MM.1S (cell line): ENCODE results near the gene NDFIP2.
"Not testable (repeated sequence)": the region's sequence is repeated elsewhere in the genome, so short reads cannot be mapped to it uniquely, and the experiment has no call there.

Experiments
- DNase-seq: peaks from one replicate; pipeline ENCODE4 v3.0.0-alpha.2; 2015
- H2AFZ ChIP-seq: fragments of 300-600 bp; sonication (generic); 2 replicates; pipeline ENCODE4 v1.6.0; 2016; ENCODE audit warnings: antibody characterized with exemption, low read length
- H3F3A ChIP-seq: fragments of 300-600 bp; sonication (generic); 2 replicates; pipeline ENCODE4 v1.6.1; 2016; ENCODE audit warnings: mild to moderate bottlenecking, antibody characterized with exemption, low read length, moderate library complexity, mixed read lengths; ENCODE audit not compliant: insufficient read depth
- H3K27ac ChIP-seq: fragments of 300-600 bp; sonication (generic); 2 replicates; pipeline ENCODE4 v1.5.1; 2016; ENCODE audit warnings: mild to moderate bottlenecking, low read length
- H3K27me3 ChIP-seq: fragments of 300-600 bp; sonication (generic); replicated peaks from 2 replicates; pipeline ENCODE4 v1.6.0; 2016; ENCODE audit warnings: low read length; ENCODE audit not compliant: insufficient read depth
- H3K36me3 ChIP-seq: fragments of 300-600 bp; sonication (generic); replicated peaks from 2 replicates; pipeline ENCODE4 v1.6.1; 2016; ENCODE audit warnings: mild to moderate bottlenecking, low read length, mixed read lengths; ENCODE audit not compliant: insufficient read depth
- H3K4me1 ChIP-seq: fragments of 300-600 bp; sonication (generic); 2 replicates; pipeline ENCODE4 v1.6.1; 2016; ENCODE audit warnings: low read length, mixed read lengths
- H3K4me2 ChIP-seq: fragments of 300-600 bp; sonication (generic); 2 replicates; pipeline ENCODE4 v1.6.0; 2016; ENCODE audit warnings: low read depth, low read length
- H3K4me3 ChIP-seq: fragments of 300-600 bp; sonication (generic); 2 replicates; pipeline ENCODE4 v1.5.1; 2016; ENCODE audit warnings: low read length, mixed read lengths
- H3K79me2 ChIP-seq: fragments of 300-600 bp; sonication (generic); 2 replicates; pipeline ENCODE4 v1.6.1; 2016; ENCODE audit warnings: mixed run types, low read length, mixed read lengths
- H3K9ac ChIP-seq: fragments of 300-600 bp; sonication (generic); 2 replicates; pipeline ENCODE4 v1.6.1; 2016; ENCODE audit warnings: low read length, mixed read lengths
- H3K9me2 ChIP-seq: fragments of 300-600 bp; sonication (generic); replicated peaks from 2 replicates; pipeline ENCODE4 v1.6.1; 2016; ENCODE audit warnings: mild to moderate bottlenecking, low read length, mixed read lengths; ENCODE audit not compliant: insufficient read depth
- H3K9me3 ChIP-seq: fragments of 300-600 bp; sonication (generic); replicated peaks from 2 replicates; pipeline ENCODE4 v1.6.1; 2016; ENCODE audit warnings: mild to moderate bottlenecking, low read length, mixed read lengths; ENCODE audit not compliant: insufficient read depth
- H4K20me1 ChIP-seq: fragments of 300-600 bp; sonication (generic); 2 replicates; pipeline ENCODE4 v1.6.1; 2016; ENCODE audit warnings: mild to moderate bottlenecking, low read length, moderate library complexity, mixed read lengths; ENCODE audit not compliant: insufficient read depth
- EZH2 ChIP-seq: fragments of 300-600 bp; sonication (generic); optimal IDR thresholded peaks from 2 replicates; pipeline ENCODE3; 2017; ENCODE audit warnings: low read depth, mild to moderate bottlenecking, antibody characterized with exemption, low read length, mixed read lengths
- EZH2phosphoT487 ChIP-seq: fragments of 300-600 bp; sonication (generic); IDR thresholded peaks from 2 replicates; pipeline ENCODE4 v1.6.1; 2018; ENCODE audit warnings: antibody characterized with exemption, low read length
- TF ChIP-seq, protein P1 (sequence below): fragments of 300-600 bp; sonication (generic); IDR thresholded peaks from 2 replicates; pipeline ENCODE4 v1.5.1; 2016; ENCODE audit warnings: antibody characterized with exemption, low read length, mixed read lengths

Gene NDFIP2

GRCh38 chr13:79571147-79571546 lies 90.2 kb downstream of the NDFIP2 start:
- Histone ChIP-seq H3K4me1 (0 out of 2 replicates have a peak, but pooled peaks cover 4% of the 10 kb centered on the region), H3K79me2 (no peaks in the 10 kb centered on the region), H3K36me3 (no peaks in the 10 kb centered on the region), H2AFZ (no peak overlapping the region), H3K4me2 (no peak overlapping the region), H3K9me2 (no peaks in the 10 kb centered on the region), H3K9ac (no peak overlapping the region), H3K27ac (no peak overlapping the region), H3F3A (no peaks in the 10 kb centered on the region), H3K4me3 (no peak overlapping the region), H4K20me1 (no peaks in the 10 kb centered on the region), H3K27me3 (no peaks in the 10 kb centered on the region), H3K9me3 (no peaks in the 10 kb centered on the region)
- no peak for DNase-seq
- TF ChIP-seq, protein P1, sequence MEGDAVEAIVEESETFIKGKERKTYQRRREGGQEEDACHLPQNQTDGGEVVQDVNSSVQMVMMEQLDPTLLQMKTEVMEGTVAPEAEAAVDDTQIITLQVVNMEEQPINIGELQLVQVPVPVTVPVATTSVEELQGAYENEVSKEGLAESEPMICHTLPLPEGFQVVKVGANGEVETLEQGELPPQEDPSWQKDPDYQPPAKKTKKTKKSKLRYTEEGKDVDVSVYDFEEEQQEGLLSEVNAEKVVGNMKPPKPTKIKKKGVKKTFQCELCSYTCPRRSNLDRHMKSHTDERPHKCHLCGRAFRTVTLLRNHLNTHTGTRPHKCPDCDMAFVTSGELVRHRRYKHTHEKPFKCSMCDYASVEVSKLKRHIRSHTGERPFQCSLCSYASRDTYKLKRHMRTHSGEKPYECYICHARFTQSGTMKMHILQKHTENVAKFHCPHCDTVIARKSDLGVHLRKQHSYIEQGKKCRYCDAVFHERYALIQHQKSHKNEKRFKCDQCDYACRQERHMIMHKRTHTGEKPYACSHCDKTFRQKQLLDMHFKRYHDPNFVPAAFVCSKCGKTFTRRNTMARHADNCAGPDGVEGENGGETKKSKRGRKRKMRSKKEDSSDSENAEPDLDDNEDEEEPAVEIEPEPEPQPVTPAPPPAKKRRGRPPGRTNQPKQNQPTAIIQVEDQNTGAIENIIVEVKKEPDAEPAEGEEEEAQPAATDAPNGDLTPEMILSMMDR = no peak
- TF ChIP-seq EZH2 (no peak), EZH2phosphoT487 (no peak)

DNA sequence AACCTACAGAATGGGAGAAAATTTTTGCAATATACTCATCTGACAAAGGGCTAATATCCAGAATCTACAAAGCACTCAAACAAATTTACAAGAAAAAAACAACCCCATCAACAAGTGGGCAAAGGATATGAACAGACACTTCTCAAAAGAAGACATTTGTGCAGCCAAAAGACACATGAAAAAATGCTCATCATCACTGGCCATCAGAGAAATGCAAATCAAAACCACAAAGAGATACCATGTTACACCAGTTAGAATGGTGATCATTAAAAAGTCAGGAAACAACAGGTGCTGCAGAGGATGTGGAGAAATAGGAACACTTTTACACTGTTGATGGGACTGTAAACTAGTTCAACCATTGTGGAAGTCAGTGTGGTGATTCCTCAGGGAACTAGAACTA lies 92.9 kb downstream of the NDFIP2 start:
- H3K36me3 ChIP-seq, H3K27me3 ChIP-seq, H3K9me3 ChIP-seq, H3K9ac ChIP-seq, DNase-seq, H3K79me2 ChIP-seq, H3K4me3 ChIP-seq, H3F3A ChIP-seq, H3K9me2 ChIP-seq, H4K20me1 ChIP-seq, H3K27ac ChIP-seq, H3K4me1 ChIP-seq, H3K4me2 ChIP-seq, H2AFZ ChIP-seq: not testable (repeated sequence)

- H3K9me2 ChIP-seq = no peaks in the 10 kb centered on the region
- no peak overlapping the region for H3K4me3 ChIP-seq
- no peaks in the 10 kb centered on the region for H3K79me2 ChIP-seq
- no peaks in the 10 kb centered on the region for H3K36me3 ChIP-seq
- no peaks in the 10 kb centered on the region for H3K4me1 ChIP-seq
- DNase-seq = no peak
- TF ChIP-seq, protein P1 = no peak
- TF ChIP-seq EZH2 (no peak), EZH2phosphoT487 (no peak)
- no peak overlapping the region for H2AFZ ChIP-seq
- no peaks in the 10 kb centered on the region for H3K27me3 ChIP-seq
- H3K27ac ChIP-seq = no peak overlapping the region
- no peaks in the 10 kb centered on the region for H4K20me1 ChIP-seq
- no peak overlapping the region for H3K4me2 ChIP-seq
- H3F3A ChIP-seq = no peaks in the 10 kb centered on the region
- H3K9ac ChIP-seq = no peak overlapping the region
- no peaks in the 10 kb centered on the region for H3K9me3 ChIP-seq
Measured at GRCh38 chr13:79581870-79582315, 100.9 kb downstream of the NDFIP2 start.

DNA sequence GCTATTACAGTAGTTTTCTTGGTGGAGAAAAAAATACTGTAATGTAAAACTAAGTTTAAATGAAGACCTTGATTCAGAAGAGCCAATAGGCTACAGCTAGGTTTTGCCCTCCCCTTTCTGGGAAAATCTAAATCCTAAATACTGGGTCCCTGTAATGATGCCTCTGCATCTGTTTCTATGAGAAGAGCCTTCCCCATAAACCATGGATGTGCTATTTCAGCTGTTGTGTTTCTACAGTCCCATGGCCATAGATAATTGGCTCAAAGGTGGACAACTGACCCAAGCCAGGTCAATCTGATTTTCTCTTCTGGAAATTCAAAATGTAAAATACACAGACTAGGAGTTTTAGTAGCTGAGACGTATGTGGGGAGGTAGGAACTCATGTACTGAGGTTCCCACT lies 101.9 kb downstream of the NDFIP2 start:
- Histone ChIP-seq H3K9ac (no peak overlapping the region), H4K20me1 (no peaks in the 10 kb centered on the region), H3K4me3 (no peak overlapping the region), H3K9me3 (no peaks in the 10 kb centered on the region), H3K27ac (no peak overlapping the region), H3K4me1 (no peaks in the 10 kb centered on the region), H3K79me2 (no peaks in the 10 kb centered on the region), H3K36me3 (no peaks in the 10 kb centered on the region), H2AFZ (no peak overlapping the region), H3K4me2 (no peak overlapping the region), H3K27me3 (no peaks in the 10 kb centered on the region), H3K9me2 (no peaks in the 10 kb centered on the region), H3F3A (no peaks in the 10 kb centered on the region)
- DNase-seq = no peak
- TF ChIP-seq EZH2 (no peak), EZH2phosphoT487 (no peak)
- TF ChIP-seq, protein P1 = no peak
